ENCODE measurements around the gene PILRB. TPM values are rescaled to one million over a fixed set of nuclear protein-coding genes. Genes with fewer than 3 reads are reported as not detected.
"Not testable (repeated sequence)": the region's sequence is repeated elsewhere in the genome, so short reads cannot be mapped to it uniquely, and the experiment has no call there.

PILRB gene
- 18.8 and 26.7 TPM in 2 replicates for polyA plus RNA-seq (2014; cell fraction: cytosol; rRNA removed)
- polyA plus RNA-seq (2014; cell fraction: nucleus; rRNA removed) = 206 and 266 TPM in 2 replicates

- DNase-seq (ENCODE audit: low spot score) = no peak
Observed at GRCh38 chr7:100358027-100358856, at the start of gene PILRB. Gene PILRB (plus strand): TSS chr7:100358117. CDS start chr7:100358303, 186 bp downstream.

GRCh38 chr7:100318329-100318728 is 39.6 kb upstream of the PILRB start:
- DNase-seq (ENCODE audit: low spot score) = not testable (repeated sequence)

GRCh38 chr7:100321648-100322047 is 36.3 kb upstream of the PILRB start:
- not testable (repeated sequence) for DNase-seq (ENCODE audit: low spot score)

- DNase-seq (ENCODE audit: low spot score) = not testable (repeated sequence)
Observed at GRCh38 chr7:100324194-100324593, 33.7 kb upstream of the PILRB start.

- DNase-seq (ENCODE audit: low spot score) = not testable (repeated sequence)
Observed at GRCh38 chr7:100325671-100326070, 32.2 kb upstream of the PILRB start.

GRCh38 chr7:100326914-100327313 is 31.0 kb upstream of the PILRB start:
- not testable (repeated sequence) for DNase-seq (ENCODE audit: low spot score)

GRCh38 chr7:100335566-100336466 is 22.1 kb upstream of the PILRB start:
- peak; percentile 96 for DNase-seq (ENCODE audit: low spot score)

GRCh38 chr7:100338083-100338696 is 19.7 kb upstream of the PILRB start:
- not testable (repeated sequence) for DNase-seq (ENCODE audit: low spot score)

GRCh38 chr7:100341286-100341685 is 16.6 kb upstream of the PILRB start:
- DNase-seq (ENCODE audit: low spot score) = peak; percentile 0

GRCh38 chr7:100342765-100343164 is 15.2 kb upstream of the PILRB start:
- DNase-seq (ENCODE audit: low spot score) = peak; percentile 0

GRCh38 chr7:100344124-100344559 is 13.8 kb upstream of the PILRB start:
- peak; percentile 0 for DNase-seq (ENCODE audit: low spot score)

- DNase-seq (ENCODE audit: low spot score) = peak; percentile 47
Observed at GRCh38 chr7:100344560-100345287, 13.2 kb upstream of the PILRB start.

GRCh38 chr7:100345288-100345672 is 12.6 kb upstream of the PILRB start:
- peak; percentile 62 for DNase-seq (ENCODE audit: low spot score)

- DNase-seq (ENCODE audit: low spot score) = no peak
Observed at GRCh38 chr7:100346921-100347320, 11.0 kb upstream of the PILRB start.

GRCh38 chr7:100348805-100349204 is 9.1 kb upstream of the PILRB start:
- DNase-seq (ENCODE audit: low spot score) = no peak

- DNase-seq (ENCODE audit: low spot score) = no peak
Observed at GRCh38 chr7:100349757-100350156, 8.2 kb upstream of the PILRB start.

GRCh38 chr7:100351657-100352058 is 6.3 kb upstream of the PILRB start:
- no peak for DNase-seq (ENCODE audit: low spot score)

- not testable (repeated sequence) for DNase-seq (ENCODE audit: low spot score)
Observed at GRCh38 chr7:100352230-100352781, 5.6 kb upstream of the PILRB start.

- no peak for DNase-seq (ENCODE audit: low spot score)
Observed at GRCh38 chr7:100352984-100353684, 4.8 kb upstream of the PILRB start.
